Neural cell (in vitro differentiated cells): ENCODE results near the gene CREB3L2. TPM values are rescaled to one million over a fixed set of nuclear protein-coding genes. Genes with fewer than 3 reads are reported as not detected.

Experiments
- H2AFZ ChIP-seq: fragments of 200-600, 300-800 bp; sonication (generic), shearing (Covaris generic); 2 replicates; pipeline ENCODE4 v1.6.0; 2014; ENCODE audit warnings: low read depth, mild to moderate bottlenecking, antibody characterized with exemption, low read length, moderate library complexity
- H3F3A ChIP-seq: fragments of 200-600 bp; shearing (Covaris generic); 2 replicates; pipeline ENCODE4 v1.6.1; 2016; ENCODE audit warnings: mild to moderate bottlenecking, moderate library complexity, mixed read lengths, antibody characterized with exemption, low read length; ENCODE audit not compliant: insufficient read depth, poor library complexity, severe bottlenecking
- H3K27ac ChIP-seq: fragments of 200-600, 300-800 bp; sonication (generic), shearing (Covaris generic); 2 replicates; pipeline ENCODE4 v1.5.1; 2014; ENCODE audit warnings: mild to moderate bottlenecking, low read length, moderate library complexity
- H3K27me3 ChIP-seq: fragments of 300-800, 200-600 bp; sonication (generic), shearing (Covaris generic); 2 replicates; pipeline ENCODE4 v1.6.0; 2014; ENCODE audit warnings: mild to moderate bottlenecking, low read depth, low read length, moderate library complexity; ENCODE audit not compliant: insufficient read depth
- H3K36me3 ChIP-seq: fragments of 300-800, 200-600 bp; sonication (generic), shearing (Covaris generic); 2 replicates; pipeline ENCODE4 v1.5.1; 2014; ENCODE audit warnings: mild to moderate bottlenecking, antibody characterized with exemption, low read length, moderate library complexity; ENCODE audit not compliant: insufficient read depth
- H3K4me2 ChIP-seq: fragments of 300-800, 200-600 bp; sonication (generic), shearing (Covaris generic); 2 replicates; pipeline ENCODE4 v1.6.0; 2014; ENCODE audit warnings: mild to moderate bottlenecking, low read length
- H3K4me3 ChIP-seq: fragments of 300-800, 200-600 bp; sonication (generic), shearing (Covaris generic); 2 replicates; pipeline ENCODE4 v1.5.1; 2014; ENCODE audit warnings: mild to moderate bottlenecking, low read length, moderate library complexity
- H3K79me2 ChIP-seq: fragments of 200-600 bp; shearing (Covaris generic); replicated peaks from 2 replicates; pipeline ENCODE4 v1.6.0; 2014; ENCODE audit warnings: mild to moderate bottlenecking, low read length, moderate library complexity; ENCODE audit not compliant: insufficient read depth
- H3K9ac ChIP-seq: fragments of 300-800, 200-600 bp; sonication (generic), shearing (Covaris generic); 2 replicates; pipeline ENCODE4 v1.6.1; 2016; ENCODE audit warnings: mild to moderate bottlenecking, low read length, mixed read lengths
- H3K9me2 ChIP-seq: fragments of 200-600 bp; shearing (Covaris generic); 2 replicates; pipeline ENCODE4 v1.6.1; 2016; ENCODE audit warnings: mild to moderate bottlenecking, low read length, mixed read lengths; ENCODE audit not compliant: insufficient read depth
- H3K9me3 ChIP-seq: fragments of 200-600, 300-800 bp; sonication (generic), shearing (Covaris generic); 2 replicates; pipeline ENCODE4 v1.6.1; 2016; ENCODE audit warnings: mild to moderate bottlenecking, mixed run types, low read length, moderate library complexity, mixed read lengths
- H4K20me1 ChIP-seq: fragments of 200-600 bp; shearing (Covaris generic); 2 replicates; pipeline ENCODE4 v1.6.1; 2016; ENCODE audit warnings: mild to moderate bottlenecking, mixed run types; ENCODE audit not compliant: insufficient read depth
- CTCF ChIP-seq: fragments of 450-650 bp; IDR thresholded peaks from 2 replicates; pipeline ENCODE4 v1.5.1; 2014; ENCODE audit warnings: antibody characterized with exemption, mild to moderate bottlenecking, moderate library complexity; ENCODE audit not compliant: poor library complexity, severe bottlenecking
- EP300 ChIP-seq: fragments of 450-650 bp; conservative IDR thresholded peaks from 2 replicates; pipeline ENCODE4 v1.6.1; 2014; ENCODE audit warnings: antibody characterized with exemption, mild to moderate bottlenecking, moderate library complexity; ENCODE audit not compliant: poor library complexity, severe bottlenecking
- EZH2 ChIP-seq: fragments of 200-600, 300-800 bp; shearing (Covaris generic), sonication (generic); IDR thresholded peaks from 2 replicates; pipeline ENCODE4 v1.6.1; 2014; ENCODE audit warnings: antibody characterized with exemption, low read length, borderline replicate concordance, mild to moderate bottlenecking; ENCODE audit not compliant: insufficient read depth, poor library complexity, severe bottlenecking
- MXI1 ChIP-seq: fragments of 450-650 bp; conservative IDR thresholded peaks from 2 replicates; pipeline ENCODE4 v1.6.1; 2014; ENCODE audit warnings: antibody characterized with exemption, mild to moderate bottlenecking; ENCODE audit not compliant: poor library complexity, severe bottlenecking
- POLR2AphosphoS5 ChIP-seq: IDR thresholded peaks from 2 replicates; pipeline ENCODE4 v1.6.1; 2012
- RAD21 ChIP-seq: fragments of 450-650 bp; conservative IDR thresholded peaks from 2 replicates; pipeline ENCODE4 v1.6.1; 2014; ENCODE audit warnings: antibody characterized with exemption, mild to moderate bottlenecking, moderate library complexity
- REST ChIP-seq: IDR thresholded peaks from 2 replicates; pipeline ENCODE4 v1.6.1; 2012; ENCODE audit warnings: borderline replicate concordance
- SMC3 ChIP-seq: fragments of 450-650 bp; conservative IDR thresholded peaks from 2 replicates; pipeline ENCODE4 v1.6.1; 2014; ENCODE audit warnings: antibody characterized with exemption, mild to moderate bottlenecking, moderate library complexity; ENCODE audit not compliant: poor library complexity
- TAF1 ChIP-seq: IDR thresholded peaks from 2 replicates; pipeline ENCODE4 v1.6.1; 2012; ENCODE audit warnings: low read depth
- polyA plus RNA-seq: library from polyadenylated mRNA; depleted of rRNA; stranded (reverse); fragments of >200 nt; gene quantifications from 2 replicates; pipeline ENCODE4 v1.2.3, GENCODE V29; 2014

CREB3L2 gene
- polyA plus RNA-seq, 1 donor from 2014 or later, result 1.5 TPM

GRCh38 chr7:137934941-137935883 lies 66.7 kb downstream of the CREB3L2 start:
- Histone ChIP-seq H3K4me2 (no peak overlapping the region), H3K79me2 (no peaks in the 10 kb centered on the region), H3K27ac (no peak overlapping the region)

GRCh38 chr7:137934176-137934826 lies 67.6 kb downstream of the CREB3L2 start:
- Histone ChIP-seq H3K9me2 (no peaks in the 10 kb centered on the region), H3F3A (no peaks in the 10 kb centered on the region), H3K4me3 (no peak overlapping the region), H3K9ac (no peak overlapping the region), H3K36me3 (no peaks in the 10 kb centered on the region), H3K27ac (no peak overlapping the region), H2AFZ (no peak overlapping the region), H3K27me3 (no peaks in the 10 kb centered on the region), H3K4me2 (no peak overlapping the region), H3K79me2 (no peaks in the 10 kb centered on the region), H3K9me3 (no peaks in the 10 kb centered on the region), H4K20me1 (no peaks in the 10 kb centered on the region)
- TF ChIP-seq REST (no peak), RAD21 (no peak), TAF1 (no peak), EZH2 (no peak), CTCF (no peak), EP300 (no peak), POLR2AphosphoS5 (no peak), MXI1 (no peak), SMC3 (no peak)

More at GRCh38 chr7:137934941-137935883, 66.7 kb downstream of the CREB3L2 start:
- no peak for TF ChIP-seq REST
- no peak for TF ChIP-seq POLR2AphosphoS5
- no peak for TF ChIP-seq EP300
- no peak for TF ChIP-seq MXI1
- TF ChIP-seq TAF1, result no peak
- H4K20me1 ChIP-seq, result no peaks in the 10 kb centered on the region
- H3K9me2 ChIP-seq, result no peaks in the 10 kb centered on the region
- H3K4me3 ChIP-seq, result no peak overlapping the region
- no peaks in the 10 kb centered on the region for H3K9me3 ChIP-seq
- no peaks in the 10 kb centered on the region for H3K27me3 ChIP-seq
- H3F3A ChIP-seq, result no peaks in the 10 kb centered on the region
- no peak overlapping the region for H3K9ac ChIP-seq
- no peak overlapping the region for H2AFZ ChIP-seq
- no peaks in the 10 kb centered on the region for H3K36me3 ChIP-seq
